AG09319 (cell line): ENCODE data around the gene IGFL1.
"Not testable (repeated sequence)": the region's sequence is repeated elsewhere in the genome, so short reads cannot be mapped to it uniquely, and the experiment has no call there.

ENCODE experiments used
- DNase-seq: peaks from one replicate; pipeline ENCODE4 v3.0.0-alpha.2; 2010; ENCODE audit warnings: low read depth; ENCODE audit errors: extremely low read depth
- TF ChIP-seq, protein P1 (sequence below): IDR thresholded peaks from 2 replicates; pipeline ENCODE4 v1.5.1; 2011; ENCODE audit warnings: low read depth, mild to moderate bottlenecking, inconsistent platforms, low read length, moderate library complexity

The IGFL1 gene

DNA sequence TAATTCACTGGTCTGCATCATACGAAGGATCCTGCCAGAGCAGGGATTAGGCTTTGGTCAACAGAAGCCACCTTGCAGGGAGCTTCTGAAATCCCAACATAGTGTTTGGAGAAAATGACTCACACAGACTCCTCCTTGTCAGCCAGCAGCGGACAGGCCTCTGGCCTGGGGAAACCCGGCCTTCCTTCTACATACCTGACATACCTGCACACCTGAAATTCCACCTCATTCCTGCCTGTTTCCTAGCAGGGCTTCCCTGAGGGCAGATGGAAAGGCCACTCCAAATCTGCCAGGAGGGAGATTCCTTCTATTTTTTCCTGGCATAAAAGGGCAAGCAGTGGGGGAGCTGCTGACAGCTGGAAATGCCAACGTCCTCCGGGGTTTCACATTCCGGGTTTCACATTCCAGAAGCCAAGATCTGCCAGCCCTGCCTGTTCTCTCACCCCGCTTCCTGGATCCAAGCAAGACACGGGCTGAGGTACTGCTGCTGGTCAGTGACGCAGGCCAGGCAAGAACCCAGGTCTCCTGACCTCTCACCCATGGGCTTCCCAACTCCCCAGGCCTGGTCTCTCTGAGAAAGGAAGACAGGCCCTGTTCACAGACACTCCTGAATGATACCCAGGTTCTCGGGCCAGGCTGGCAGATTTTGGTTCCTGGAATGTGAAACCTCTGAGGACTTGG lies 18.2 kb upstream of the IGFL1 start:
- DNase-seq, result no peak
- TF ChIP-seq, protein P1, sequence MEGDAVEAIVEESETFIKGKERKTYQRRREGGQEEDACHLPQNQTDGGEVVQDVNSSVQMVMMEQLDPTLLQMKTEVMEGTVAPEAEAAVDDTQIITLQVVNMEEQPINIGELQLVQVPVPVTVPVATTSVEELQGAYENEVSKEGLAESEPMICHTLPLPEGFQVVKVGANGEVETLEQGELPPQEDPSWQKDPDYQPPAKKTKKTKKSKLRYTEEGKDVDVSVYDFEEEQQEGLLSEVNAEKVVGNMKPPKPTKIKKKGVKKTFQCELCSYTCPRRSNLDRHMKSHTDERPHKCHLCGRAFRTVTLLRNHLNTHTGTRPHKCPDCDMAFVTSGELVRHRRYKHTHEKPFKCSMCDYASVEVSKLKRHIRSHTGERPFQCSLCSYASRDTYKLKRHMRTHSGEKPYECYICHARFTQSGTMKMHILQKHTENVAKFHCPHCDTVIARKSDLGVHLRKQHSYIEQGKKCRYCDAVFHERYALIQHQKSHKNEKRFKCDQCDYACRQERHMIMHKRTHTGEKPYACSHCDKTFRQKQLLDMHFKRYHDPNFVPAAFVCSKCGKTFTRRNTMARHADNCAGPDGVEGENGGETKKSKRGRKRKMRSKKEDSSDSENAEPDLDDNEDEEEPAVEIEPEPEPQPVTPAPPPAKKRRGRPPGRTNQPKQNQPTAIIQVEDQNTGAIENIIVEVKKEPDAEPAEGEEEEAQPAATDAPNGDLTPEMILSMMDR, result no peak

DNA sequence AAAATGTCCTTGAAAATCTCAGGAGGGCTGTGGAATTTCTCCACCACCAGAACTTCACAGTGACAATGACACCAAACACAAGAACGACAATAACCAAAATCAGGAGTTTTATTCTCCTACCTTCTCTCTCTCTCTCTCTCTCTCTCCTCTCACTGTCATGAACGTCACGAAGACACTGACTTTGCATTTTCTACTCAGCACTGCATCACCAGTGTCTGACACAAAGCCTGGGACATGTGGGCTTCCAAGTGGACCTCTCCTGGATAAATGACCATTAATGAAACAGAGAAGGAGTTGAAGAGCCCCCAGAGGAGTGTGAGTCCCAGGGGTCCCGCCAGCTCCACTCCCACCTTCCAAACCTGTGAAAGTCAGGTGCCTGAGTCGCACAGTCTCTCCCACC lies 16.9 kb upstream of the IGFL1 start:
- not testable (repeated sequence) for DNase-seq

DNA sequence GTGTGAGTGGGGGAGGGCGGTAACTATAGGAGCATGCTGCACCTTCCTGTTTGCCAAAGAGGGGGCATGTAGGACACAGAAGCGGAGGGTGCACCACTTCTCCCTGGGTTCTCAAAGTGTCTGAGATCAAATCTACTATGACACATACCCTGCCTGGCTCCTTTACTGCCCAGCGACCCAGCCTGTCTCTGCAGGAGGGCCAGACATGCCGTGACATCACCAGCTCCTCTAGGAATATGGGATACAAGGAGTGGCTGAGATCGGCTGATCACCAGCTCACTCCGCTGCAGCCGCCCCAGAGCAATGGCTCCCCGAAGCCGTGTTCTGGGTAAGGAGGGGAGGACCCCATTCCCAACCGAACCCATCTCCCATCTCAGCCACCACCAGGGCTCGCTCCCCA lies 16.4 kb upstream of the IGFL1 start:
- TF ChIP-seq, protein P1, result no peak
- no peak for DNase-seq

DNA sequence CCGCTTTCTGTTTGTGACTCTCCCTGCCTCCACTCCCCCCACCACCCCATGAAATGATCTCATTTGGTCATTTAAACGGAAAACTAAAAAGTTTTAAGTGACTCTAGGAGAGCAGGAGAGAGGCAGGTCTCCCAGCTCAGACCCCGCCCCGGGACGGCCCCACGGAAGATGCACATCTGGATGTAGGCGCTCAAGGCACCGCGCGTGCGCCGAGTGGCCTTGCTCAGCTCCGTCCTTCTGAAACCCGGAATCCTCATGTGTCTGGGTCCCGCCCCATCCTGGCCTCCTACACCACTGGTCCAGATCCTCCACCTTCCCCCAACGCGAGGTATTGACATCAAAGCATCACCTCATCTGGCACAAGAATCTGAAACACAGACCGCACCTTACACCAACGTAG lies 15.7 kb upstream of the IGFL1 start:
- DNase-seq, result no peak
- TF ChIP-seq, protein P1, result no peak

DNA sequence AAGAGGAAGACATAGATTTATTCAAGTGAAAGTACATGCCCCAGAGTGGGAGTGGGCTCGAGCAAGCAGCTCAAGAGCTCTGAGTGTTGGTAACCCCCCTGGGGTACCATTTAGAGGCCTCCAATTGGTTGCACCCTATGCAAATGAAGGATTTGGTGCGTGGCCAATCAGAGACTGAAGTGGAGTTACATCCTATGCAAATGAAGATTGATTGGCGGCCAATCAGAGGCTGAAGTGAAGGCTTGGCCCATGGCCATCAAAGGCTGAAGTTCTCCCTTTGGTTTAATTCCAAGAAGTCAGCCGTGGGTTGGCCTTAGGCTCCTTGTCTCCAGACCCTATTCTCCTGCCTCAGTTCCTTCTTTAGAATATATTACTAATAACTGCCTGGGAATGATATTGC lies 12.9 kb upstream of the IGFL1 start:
- no peak for DNase-seq
- TF ChIP-seq, protein P1, result no peak

DNA sequence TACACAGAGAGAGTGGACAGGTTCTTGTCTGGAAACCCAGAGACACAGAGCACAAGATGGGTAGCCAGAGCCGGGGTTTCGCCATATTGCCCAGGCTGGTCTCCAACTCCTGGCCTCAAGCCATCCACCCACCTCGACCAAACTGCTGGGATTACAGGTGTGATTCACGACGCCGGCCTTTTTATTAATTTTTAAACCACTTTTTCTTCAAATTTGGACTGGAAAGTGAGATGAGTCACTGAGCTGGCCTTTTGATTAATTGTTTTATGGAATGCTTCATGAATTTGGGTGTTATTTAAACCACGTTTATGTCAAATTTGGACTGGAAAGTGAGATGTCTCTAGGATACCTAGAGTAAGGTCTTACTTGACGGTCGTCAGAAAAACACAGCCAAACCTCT lies 12.1 kb upstream of the IGFL1 start:
- no peak for DNase-seq
- TF ChIP-seq, protein P1, result no peak

DNA sequence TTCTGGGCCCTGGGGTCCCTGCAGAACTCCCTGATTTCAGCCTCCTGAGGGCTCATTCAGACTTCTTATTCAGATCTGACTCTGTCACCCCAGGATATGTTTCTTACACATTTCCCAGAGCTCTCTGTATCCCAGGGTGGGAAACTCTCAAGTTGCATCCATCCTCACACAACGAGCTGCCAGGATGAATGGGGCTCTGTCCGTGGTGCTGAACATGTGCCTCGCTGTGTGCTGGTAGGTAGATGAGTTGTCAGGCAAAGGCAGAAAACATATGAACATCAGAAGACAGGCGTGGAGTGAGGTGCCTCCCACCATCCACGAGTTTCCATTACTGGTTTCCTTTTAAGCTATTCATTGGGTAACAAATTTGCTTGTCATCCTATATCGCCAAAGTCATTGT lies 11.4 kb upstream of the IGFL1 start:
- DNase-seq, result no peak
- TF ChIP-seq, protein P1, result no peak

DNA sequence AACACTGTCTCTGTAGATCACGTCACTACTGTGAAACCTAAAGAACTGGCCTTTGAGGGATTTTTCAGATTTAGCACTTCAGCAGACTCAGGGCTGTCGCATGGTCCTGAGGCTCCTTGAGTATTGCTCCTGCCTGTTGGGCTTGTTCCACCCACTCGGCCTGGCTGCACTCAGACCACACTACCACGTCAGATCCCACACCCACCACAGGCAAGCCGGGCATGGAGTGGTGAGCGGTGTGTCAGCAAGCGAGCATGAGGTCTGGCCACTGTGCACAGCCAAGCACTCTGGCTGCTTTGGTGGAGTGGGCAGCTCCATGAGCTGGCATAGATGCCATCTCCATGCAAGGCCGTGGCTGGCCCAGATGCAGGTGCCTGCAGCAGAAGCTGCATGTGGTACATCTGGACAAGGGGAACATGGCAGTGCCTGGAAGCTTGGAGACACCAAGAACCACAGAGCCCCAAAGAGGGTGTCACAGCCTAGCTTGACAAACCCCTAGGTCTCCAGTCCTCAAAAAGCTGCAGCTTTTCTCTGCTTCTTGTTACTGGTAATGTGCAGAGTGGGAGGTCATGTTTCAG lies 9.4 kb upstream of the IGFL1 start:
- TF ChIP-seq, protein P1, result no peak
- DNase-seq, result no peak
